ENCODE data around the gene TM9SF2. TPM values are rescaled to one million over a fixed set of nuclear protein-coding genes. Genes with fewer than 3 reads are reported as not detected.
"Not testable (repeated sequence)": the region's sequence is repeated elsewhere in the genome, so short reads cannot be mapped to it uniquely, and the experiment has no call there.

The TM9SF2 gene
- total RNA-seq, 2 donors from 2014 or later, result 49.8 to 63.6 TPM

DNA sequence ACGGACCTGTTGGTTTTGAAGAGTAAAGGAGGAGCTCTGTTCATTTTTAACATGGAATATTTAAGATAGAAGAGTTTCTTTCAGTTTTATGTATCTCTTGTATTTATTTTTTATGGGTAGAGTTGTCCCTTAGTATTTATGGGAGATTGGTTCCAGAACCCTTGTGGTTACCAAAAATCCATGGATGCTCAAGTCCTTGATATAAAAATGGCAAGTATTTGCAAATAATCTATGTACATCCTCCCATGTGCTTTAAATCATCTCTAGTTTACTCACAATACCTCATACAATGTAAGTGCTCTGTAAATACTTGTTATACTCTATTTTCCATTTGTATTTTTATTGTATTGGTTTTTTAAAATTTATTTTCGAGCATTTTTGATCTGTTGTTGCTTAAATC, 63.1 kb downstream of the TM9SF2 start:
- ATAC-seq (no peak), DNase-seq (no peak)
- Histone ChIP-seq H3K9me3 (no peaks in the 10 kb centered on the region), H3K27ac (no peak overlapping the region), H3K4me3 (no peak overlapping the region), H3K27me3 (no peaks in the 10 kb centered on the region), H3K36me3 (replicated peaks in 1 of 2; ENCODE audit: insufficient read depth in 1 of 2, low read depth in 2 of 2) (peaks cover 0 to 11% of the 10 kb centered on the region in 2 donors), H3K4me1 (no peaks in the 10 kb centered on the region)
- intact Hi-C loops (cut with DNase I), result no loop called here
- 88 to 91% methylated on average over 2 of the region's 2 CpGs for WGBS, 2 donors
- TF ChIP-seq, protein P1, sequence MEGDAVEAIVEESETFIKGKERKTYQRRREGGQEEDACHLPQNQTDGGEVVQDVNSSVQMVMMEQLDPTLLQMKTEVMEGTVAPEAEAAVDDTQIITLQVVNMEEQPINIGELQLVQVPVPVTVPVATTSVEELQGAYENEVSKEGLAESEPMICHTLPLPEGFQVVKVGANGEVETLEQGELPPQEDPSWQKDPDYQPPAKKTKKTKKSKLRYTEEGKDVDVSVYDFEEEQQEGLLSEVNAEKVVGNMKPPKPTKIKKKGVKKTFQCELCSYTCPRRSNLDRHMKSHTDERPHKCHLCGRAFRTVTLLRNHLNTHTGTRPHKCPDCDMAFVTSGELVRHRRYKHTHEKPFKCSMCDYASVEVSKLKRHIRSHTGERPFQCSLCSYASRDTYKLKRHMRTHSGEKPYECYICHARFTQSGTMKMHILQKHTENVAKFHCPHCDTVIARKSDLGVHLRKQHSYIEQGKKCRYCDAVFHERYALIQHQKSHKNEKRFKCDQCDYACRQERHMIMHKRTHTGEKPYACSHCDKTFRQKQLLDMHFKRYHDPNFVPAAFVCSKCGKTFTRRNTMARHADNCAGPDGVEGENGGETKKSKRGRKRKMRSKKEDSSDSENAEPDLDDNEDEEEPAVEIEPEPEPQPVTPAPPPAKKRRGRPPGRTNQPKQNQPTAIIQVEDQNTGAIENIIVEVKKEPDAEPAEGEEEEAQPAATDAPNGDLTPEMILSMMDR (IDR thresholded peaks at IDR 0.05), result no peak
- TF ChIP-seq POLR2A (IDR thresholded peaks at IDR 0.05), result no peak

DNA sequence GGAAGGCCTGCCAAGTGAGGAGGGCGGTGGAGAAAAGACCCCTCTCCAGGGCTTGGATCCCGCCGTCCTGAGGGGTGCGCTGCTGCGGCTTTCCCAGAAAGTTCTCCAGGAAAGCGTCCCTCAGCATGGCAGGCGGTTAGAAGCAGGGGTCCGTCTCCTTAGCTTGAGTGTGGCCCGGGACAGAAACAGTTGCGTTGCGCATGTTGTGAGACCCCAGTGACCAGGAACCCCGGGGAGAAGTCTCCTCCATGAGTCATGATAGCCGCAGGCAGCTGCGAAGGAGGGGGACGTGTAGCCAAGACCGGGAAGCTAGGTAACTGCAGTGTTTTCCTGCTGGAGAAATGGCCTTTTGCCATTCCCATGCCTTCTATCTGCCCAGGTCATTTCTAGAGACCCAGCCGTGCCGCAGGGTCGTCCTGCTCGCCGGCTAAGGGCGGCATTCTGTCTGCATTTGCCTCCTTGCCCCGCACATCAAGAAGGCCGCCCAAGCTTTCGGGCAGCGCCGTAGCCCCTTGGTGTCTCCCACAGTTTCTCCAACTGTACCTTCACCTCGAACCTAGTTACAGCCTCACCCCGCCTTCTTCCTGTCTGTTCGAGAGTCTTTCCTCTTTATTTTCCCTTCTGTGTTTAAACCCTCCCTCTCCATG, 64.3 kb downstream of the TM9SF2 start:
- Histone ChIP-seq H3K4me3 (no peak overlapping the region), H3K4me1 (no peaks in the 10 kb centered on the region), H3K27me3 (no peaks in the 10 kb centered on the region), H3K9me3 (no peaks in the 10 kb centered on the region), H3K36me3 (replicated peaks in 1 of 2; ENCODE audit: insufficient read depth in 1 of 2, low read depth in 2 of 2) (peaks cover 0 to 6% of the 10 kb centered on the region in 2 donors), H3K27ac (no peak overlapping the region)
- no peak for ATAC-seq
- intact Hi-C loops (cut with DNase I), result no loop called here
- no peak for DNase-seq
- TF ChIP-seq, protein P1 (IDR thresholded peaks at IDR 0.05), result no peak
- no peak for TF ChIP-seq POLR2A (IDR thresholded peaks at IDR 0.05)
- 79 to 82% methylated on average over 30 of the region's 30 CpGs for WGBS, 2 donors

DNA sequence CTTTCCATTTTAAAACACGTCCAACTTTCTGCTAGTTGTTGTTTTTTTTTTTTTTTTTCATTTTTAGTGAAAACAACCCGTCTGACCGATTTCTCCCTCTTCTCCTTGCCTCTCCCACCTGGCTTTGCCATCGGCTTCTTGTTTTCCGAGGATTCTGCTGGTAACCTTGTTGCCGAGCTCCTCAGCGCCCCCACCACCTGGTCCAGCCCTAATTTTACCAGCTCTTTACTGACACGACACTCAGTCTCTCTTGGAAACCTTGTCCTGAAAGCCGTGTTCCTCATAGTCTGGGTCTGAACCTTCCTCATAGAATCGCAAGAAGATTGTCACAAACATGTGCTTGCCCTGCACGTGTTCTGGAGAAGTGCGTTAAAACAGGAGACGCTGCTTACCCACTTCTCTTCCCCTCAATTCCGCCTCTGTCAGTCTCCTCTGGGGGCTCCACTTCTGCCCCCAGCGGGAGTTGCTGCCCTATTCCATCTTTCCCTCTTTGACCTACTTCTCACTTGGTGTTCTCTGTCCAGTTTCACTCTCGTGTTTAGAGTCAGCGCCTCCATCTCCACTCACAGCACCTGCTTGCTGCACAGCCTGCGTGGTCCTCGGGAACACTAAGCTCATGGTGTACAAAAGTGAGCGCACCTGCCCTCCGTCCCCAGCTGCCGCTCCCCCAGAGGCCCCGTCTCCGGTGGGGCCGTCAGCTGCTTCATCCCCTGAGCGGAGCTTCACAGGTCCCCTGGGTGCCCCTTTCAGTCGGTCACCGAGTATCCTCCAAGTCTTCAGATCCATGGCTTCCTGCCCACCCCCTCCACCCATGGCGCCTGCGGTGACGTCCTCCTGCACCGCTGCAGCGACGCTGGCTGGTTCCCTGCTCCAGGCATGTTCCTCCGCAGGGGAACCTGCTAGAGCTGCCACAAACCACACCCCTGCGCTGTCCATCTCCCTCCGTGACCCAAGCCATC, 65.1 kb downstream of the TM9SF2 start:
- ATAC-seq, result peak; percentile 21
- H3K9me3 ChIP-seq, result no peaks in the 10 kb centered on the region
- H3K4me3 ChIP-seq, result no peak overlapping the region
- H3K4me1 ChIP-seq, result no peaks in the 10 kb centered on the region
- intact Hi-C loops (cut with DNase I), result no loop called here
- H3K27ac ChIP-seq, result no peak overlapping the region
- WGBS, 2 donors, result 62 to 78% methylated on average over 35 to 37 of the region's 37 CpGs
- TF ChIP-seq POLR2A (IDR thresholded peaks at IDR 0.05), result no peak
- TF ChIP-seq, protein P1 (IDR thresholded peaks at IDR 0.05), result no peak
- H3K27me3 ChIP-seq, result no peaks in the 10 kb centered on the region
- peaks cover 0 to 3% of the 10 kb centered on the region in 2 donors for H3K36me3 ChIP-seq (replicated peaks in 1 of 2; ENCODE audit: insufficient read depth in 1 of 2, low read depth in 2 of 2)
- no peak for DNase-seq

DNA sequence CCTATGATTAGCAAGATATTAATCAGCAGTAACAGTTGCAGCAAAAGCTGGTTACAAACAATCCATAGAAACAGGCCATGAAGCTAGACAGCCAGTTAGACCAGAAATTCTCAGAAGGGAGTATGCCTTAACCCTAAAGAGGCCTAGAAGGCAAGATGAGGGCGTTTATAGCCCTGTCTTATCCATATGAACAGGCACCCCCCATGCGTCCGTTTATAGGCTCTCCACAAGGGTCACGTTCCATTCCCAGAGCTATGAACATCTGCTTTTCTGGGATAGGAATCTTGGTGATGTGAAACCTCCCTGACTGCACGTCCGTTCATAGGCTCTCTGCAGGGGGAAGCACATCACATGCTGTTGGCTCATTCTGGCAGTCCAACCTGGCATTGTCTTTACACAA, 67.6 kb downstream of the TM9SF2 start:
- WGBS, 2 donors, result 78 to 81% methylated on average over 3 to 6 of the region's 6 CpGs
- H3K27ac ChIP-seq; H3K27me3 ChIP-seq; DNase-seq; intact Hi-C loops (cut with DNase I); ATAC-seq; H3K36me3 ChIP-seq (replicated peaks in 1 of 2; ENCODE audit: insufficient read depth in 1 of 2, low read depth in 2 of 2); H3K4me3 ChIP-seq; H3K9me3 ChIP-seq; H3K4me1 ChIP-seq: not testable (repeated sequence)

DNA sequence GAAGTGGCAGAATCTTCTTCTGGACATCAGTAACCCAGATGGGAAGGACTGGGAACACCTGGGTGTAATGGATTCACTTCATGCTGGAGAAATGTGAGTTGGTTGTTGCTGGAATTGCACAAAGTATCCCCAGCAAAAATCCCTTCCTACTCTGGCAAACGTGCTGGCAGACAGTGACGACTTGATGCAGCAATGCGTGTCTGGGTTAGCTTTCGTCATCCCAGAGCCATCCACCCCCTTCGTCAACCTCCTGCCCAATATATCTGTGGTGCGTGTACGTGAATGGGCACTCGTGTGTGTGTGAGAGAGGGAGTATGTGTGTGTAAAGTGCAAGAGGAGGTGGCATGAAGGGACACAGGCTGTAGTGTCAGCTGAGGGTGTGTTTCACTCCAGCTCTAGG, 70.9 kb downstream of the TM9SF2 start:
- no peak overlapping the region for H3K4me3 ChIP-seq
- TF ChIP-seq, protein P1 (IDR thresholded peaks at IDR 0.05), result no peak
- TF ChIP-seq POLR2A (IDR thresholded peaks at IDR 0.05), result no peak

More for the DNA sequence above, 70.9 kb downstream of the TM9SF2 start:
- ATAC-seq, result no peak
- no peak overlapping the region for H3K27ac ChIP-seq
- no peaks in the 10 kb centered on the region for H3K4me1 ChIP-seq
- H3K9me3 ChIP-seq, result no peaks in the 10 kb centered on the region
- no peaks in the 10 kb centered on the region for H3K27me3 ChIP-seq
- DNase-seq, result no peak
- no peaks in the 10 kb centered on the region for H3K36me3 ChIP-seq (replicated peaks in 1 of 2; ENCODE audit: insufficient read depth in 1 of 2, low read depth in 2 of 2)
- WGBS, 2 donors, result 76 to 77% methylated on average over 8 of the region's 8 CpGs
- intact Hi-C loops (cut with DNase I), result no loop called here
